PC-3 (cell line): ENCODE results near the gene DVL3.

ENCODE experiments used
- EZH2 ChIP-seq: fragments of 300-600 bp; sonication (generic); IDR thresholded peaks from one replicate; pipeline ENCODE4 v1.6.1; 2017; ENCODE audit warnings: antibody characterized with exemption, mild to moderate bottlenecking, low read length; ENCODE audit not compliant: unreplicated experiment
- TF ChIP-seq, protein P1 (sequence below): fragments of 300-600 bp; sonication (generic); conservative IDR thresholded peaks from 2 replicates; pipeline ENCODE4 v1.5.1; 2017; ENCODE audit warnings: antibody characterized with exemption, low read depth, mild to moderate bottlenecking, low read length

DNA sequence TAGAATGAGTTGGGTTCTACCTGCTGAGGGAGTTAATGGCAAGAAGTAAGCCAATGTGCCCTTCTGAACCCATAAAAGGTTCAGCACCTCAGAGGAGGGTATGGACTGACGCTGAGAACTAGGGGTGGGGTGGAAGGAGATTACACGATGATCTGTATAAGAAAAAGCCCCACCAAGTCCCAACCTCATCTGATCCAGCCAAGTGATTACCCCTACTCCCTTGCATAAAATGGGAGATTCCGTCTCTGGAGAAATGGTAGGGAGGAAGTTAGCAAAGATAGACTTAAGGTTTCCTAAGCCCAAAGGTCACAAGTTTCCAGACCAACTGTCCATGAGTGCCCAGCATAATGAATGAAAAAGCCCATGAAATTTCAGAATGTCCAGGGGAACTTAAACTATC lies 7.1 kb upstream of the DVL3 start:
- TF ChIP-seq, protein P1, sequence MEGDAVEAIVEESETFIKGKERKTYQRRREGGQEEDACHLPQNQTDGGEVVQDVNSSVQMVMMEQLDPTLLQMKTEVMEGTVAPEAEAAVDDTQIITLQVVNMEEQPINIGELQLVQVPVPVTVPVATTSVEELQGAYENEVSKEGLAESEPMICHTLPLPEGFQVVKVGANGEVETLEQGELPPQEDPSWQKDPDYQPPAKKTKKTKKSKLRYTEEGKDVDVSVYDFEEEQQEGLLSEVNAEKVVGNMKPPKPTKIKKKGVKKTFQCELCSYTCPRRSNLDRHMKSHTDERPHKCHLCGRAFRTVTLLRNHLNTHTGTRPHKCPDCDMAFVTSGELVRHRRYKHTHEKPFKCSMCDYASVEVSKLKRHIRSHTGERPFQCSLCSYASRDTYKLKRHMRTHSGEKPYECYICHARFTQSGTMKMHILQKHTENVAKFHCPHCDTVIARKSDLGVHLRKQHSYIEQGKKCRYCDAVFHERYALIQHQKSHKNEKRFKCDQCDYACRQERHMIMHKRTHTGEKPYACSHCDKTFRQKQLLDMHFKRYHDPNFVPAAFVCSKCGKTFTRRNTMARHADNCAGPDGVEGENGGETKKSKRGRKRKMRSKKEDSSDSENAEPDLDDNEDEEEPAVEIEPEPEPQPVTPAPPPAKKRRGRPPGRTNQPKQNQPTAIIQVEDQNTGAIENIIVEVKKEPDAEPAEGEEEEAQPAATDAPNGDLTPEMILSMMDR = no peak
- no peak for TF ChIP-seq EZH2
